ENCODE measurements around the gene RDM1. TPM values are rescaled to one million over a fixed set of nuclear protein-coding genes. Genes with fewer than 3 reads are reported as not detected.

The RDM1 gene
- total RNA-seq, 1 experiment from 2014 or later = 11.7 TPM

DNA sequence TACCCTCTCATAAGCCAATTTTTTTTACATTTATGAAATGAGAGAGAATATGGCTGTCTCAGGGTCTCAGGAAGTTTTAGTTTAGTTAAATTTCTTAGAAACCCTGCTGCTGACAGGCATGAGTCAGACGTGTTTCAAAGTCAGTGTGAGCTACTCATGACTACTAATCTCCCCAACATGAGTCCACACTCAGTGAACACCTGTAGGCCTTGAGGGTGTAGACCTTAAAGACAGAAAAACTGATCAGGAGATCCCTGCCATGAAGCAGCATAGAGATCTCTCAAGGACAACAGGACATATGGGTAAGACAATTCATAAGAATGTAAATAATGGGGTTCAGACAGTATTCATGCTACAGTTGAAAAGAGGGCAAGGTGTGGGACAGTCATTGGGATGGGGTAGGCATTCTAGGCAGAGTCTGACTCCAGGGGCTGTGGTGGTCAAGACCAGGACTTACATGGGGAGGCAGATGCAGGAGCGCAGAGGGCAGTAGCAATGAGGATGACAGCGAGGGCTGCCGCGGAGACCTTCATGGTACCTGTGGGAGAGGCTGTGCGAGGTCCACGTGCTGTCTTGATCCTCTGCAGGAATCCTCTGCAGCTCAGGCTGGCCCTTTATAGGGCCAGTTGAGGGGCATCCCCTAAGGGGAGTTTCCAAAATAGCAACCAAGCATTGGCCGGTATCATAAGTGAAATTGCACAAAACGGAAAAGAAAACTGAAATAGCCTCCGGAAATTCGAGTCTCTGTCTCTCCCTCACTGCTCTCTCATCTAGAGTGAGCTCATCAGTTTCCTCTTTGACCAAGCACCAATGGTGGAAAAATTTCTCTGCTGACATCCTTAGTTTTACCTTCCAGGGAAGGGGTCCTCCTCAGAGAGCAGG is 50.6 kb downstream of the RDM1 start, which contains the start of gene CCL5:
TSS of gene CCL5 (minus strand) at position 588 of the 882 bp plus-strand sequence.
- no TSS peak for BruUV-seq (replicated peaks)
- Histone ChIP-seq H3K9me2 (ENCODE audit: insufficient read depth) (no peaks in the 10 kb centered on the region), H3K4me2 (ENCODE audit: low read length) (no peak within 1 kb of the TSS), H2AFZ (ENCODE audit: low read depth, low read length, poor library complexity, severe bottlenecking) (no peak within 1 kb of the TSS), H3K9ac (ENCODE audit: low read length) (no peak within 1 kb of the TSS), H3K27ac (ENCODE audit: low read depth, low read length) (no peak within 1 kb of the TSS), H4K20me1 (ENCODE audit: insufficient read depth) (no peaks in the 10 kb centered on the region), H3K4me1 (ENCODE audit: control insufficient read depth in 1 of 2, insufficient read depth in 2 of 2, low read length in 2 of 2) (no peaks in the 10 kb centered on the region), H3K36me3 (ENCODE audit: control insufficient read depth in 1 of 2, insufficient read depth in 2 of 2, low read length in 2 of 2) (no peaks in the 10 kb centered on the region), H3K79me2 (ENCODE audit: insufficient read depth, low read length) (no peaks in the 10 kb centered on the region), H3K4me3 (replicated peaks in 1 of 2; ENCODE audit: low read depth in 1 of 2, low read length in 2 of 2) (no peak within 1 kb of the TSS), H3K9me3 (ENCODE audit: control insufficient read depth in 1 of 2, insufficient read depth in 1 of 2, low read depth in 1 of 2, low read length in 2 of 2) (no peaks in the 10 kb centered on the region), H3K27me3 (ENCODE audit: insufficient read depth, low read length) (no peaks in the 10 kb centered on the region)
- ChIA-PET RAD21 (ENCODE audit: low non-redundant PET in 1 of 2, low total read pairs in 2 of 2, uncharacterized antibody in 2 of 2, unreplicated experiment in 2 of 2) (no interaction called here), CTCF (no interaction called here), POLR2A (no interaction called here)
- ATAC-seq (no peak), DNase-seq (ENCODE audit: low read depth, low spot score) (no peak)
- TF ChIP-seq SP1 (IDR thresholded peaks at IDR 0.05; ENCODE audit: low read depth) (no peak), SRF (IDR thresholded peaks at IDR 0.05; ENCODE audit: low read depth) (no peak), RAD21 (IDR thresholded peaks at IDR 0.05; ENCODE audit: low read depth) (no peak), EZH2 (IDR thresholded peaks at IDR 0.05) (no peak), CBX3 (IDR thresholded peaks at IDR 0.05; ENCODE audit: low read depth) (no peak), EGR1 (IDR thresholded peaks at IDR 0.05; ENCODE audit: low read depth) (no peak)
- TF ChIP-seq, protein P1, sequence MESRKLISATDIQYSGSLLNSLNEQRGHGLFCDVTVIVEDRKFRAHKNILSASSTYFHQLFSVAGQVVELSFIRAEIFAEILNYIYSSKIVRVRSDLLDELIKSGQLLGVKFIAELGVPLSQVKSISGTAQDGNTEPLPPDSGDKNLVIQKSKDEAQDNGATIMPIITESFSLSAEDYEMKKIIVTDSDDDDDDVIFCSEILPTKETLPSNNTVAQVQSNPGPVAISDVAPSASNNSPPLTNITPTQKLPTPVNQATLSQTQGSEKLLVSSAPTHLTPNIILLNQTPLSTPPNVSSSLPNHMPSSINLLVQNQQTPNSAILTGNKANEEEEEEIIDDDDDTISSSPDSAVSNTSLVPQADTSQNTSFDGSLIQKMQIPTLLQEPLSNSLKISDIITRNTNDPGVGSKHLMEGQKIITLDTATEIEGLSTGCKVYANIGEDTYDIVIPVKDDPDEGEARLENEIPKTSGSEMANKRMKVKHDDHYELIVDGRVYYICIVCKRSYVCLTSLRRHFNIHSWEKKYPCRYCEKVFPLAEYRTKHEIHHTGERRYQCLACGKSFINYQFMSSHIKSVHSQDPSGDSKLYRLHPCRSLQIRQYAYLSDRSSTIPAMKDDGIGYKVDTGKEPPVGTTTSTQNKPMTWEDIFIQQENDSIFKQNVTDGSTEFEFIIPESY (IDR thresholded peaks at IDR 0.05; ENCODE audit: extremely low read depth, insufficient replicate concordance, low read length) = no peak
- TF ChIP-seq, protein P2, sequence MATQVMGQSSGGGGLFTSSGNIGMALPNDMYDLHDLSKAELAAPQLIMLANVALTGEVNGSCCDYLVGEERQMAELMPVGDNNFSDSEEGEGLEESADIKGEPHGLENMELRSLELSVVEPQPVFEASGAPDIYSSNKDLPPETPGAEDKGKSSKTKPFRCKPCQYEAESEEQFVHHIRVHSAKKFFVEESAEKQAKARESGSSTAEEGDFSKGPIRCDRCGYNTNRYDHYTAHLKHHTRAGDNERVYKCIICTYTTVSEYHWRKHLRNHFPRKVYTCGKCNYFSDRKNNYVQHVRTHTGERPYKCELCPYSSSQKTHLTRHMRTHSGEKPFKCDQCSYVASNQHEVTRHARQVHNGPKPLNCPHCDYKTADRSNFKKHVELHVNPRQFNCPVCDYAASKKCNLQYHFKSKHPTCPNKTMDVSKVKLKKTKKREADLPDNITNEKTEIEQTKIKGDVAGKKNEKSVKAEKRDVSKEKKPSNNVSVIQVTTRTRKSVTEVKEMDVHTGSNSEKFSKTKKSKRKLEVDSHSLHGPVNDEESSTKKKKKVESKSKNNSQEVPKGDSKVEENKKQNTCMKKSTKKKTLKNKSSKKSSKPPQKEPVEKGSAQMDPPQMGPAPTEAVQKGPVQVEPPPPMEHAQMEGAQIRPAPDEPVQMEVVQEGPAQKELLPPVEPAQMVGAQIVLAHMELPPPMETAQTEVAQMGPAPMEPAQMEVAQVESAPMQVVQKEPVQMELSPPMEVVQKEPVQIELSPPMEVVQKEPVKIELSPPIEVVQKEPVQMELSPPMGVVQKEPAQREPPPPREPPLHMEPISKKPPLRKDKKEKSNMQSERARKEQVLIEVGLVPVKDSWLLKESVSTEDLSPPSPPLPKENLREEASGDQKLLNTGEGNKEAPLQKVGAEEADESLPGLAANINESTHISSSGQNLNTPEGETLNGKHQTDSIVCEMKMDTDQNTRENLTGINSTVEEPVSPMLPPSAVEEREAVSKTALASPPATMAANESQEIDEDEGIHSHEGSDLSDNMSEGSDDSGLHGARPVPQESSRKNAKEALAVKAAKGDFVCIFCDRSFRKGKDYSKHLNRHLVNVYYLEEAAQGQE (IDR thresholded peaks at IDR 0.05; ENCODE audit: low read depth) = no peak
- intact Hi-C loops (cut with micrococcal nuclease) = no loop called here
